Neural cell (in vitro differentiated cells): Measurements from ENCODE around the gene TRIM72. TPM values are rescaled to one million over a fixed set of nuclear protein-coding genes. Genes with fewer than 3 reads are reported as not detected.
A peak's percentile ranks its signal among the peaks of the same experiment; 100 is the strongest.

ENCODE experiments used
- H2AFZ ChIP-seq: fragments of 200-600, 300-800 bp; sonication (generic), shearing (Covaris generic); 2 replicates; pipeline ENCODE4 v1.6.0; 2014; ENCODE audit warnings: low read depth, mild to moderate bottlenecking, antibody characterized with exemption, low read length, moderate library complexity
- H3F3A ChIP-seq: fragments of 200-600 bp; shearing (Covaris generic); 2 replicates; pipeline ENCODE4 v1.6.1; 2016; ENCODE audit warnings: mild to moderate bottlenecking, moderate library complexity, mixed read lengths, antibody characterized with exemption, low read length; ENCODE audit not compliant: insufficient read depth, poor library complexity, severe bottlenecking
- H3K27ac ChIP-seq: fragments of 200-600, 300-800 bp; sonication (generic), shearing (Covaris generic); 2 replicates; pipeline ENCODE4 v1.5.1; 2014; ENCODE audit warnings: mild to moderate bottlenecking, low read length, moderate library complexity
- H3K27me3 ChIP-seq: fragments of 300-800, 200-600 bp; sonication (generic), shearing (Covaris generic); 2 replicates; pipeline ENCODE4 v1.6.0; 2014; ENCODE audit warnings: mild to moderate bottlenecking, low read depth, low read length, moderate library complexity; ENCODE audit not compliant: insufficient read depth
- H3K36me3 ChIP-seq: fragments of 300-800, 200-600 bp; sonication (generic), shearing (Covaris generic); 2 replicates; pipeline ENCODE4 v1.5.1; 2014; ENCODE audit warnings: mild to moderate bottlenecking, antibody characterized with exemption, low read length, moderate library complexity; ENCODE audit not compliant: insufficient read depth
- H3K4me2 ChIP-seq: fragments of 300-800, 200-600 bp; sonication (generic), shearing (Covaris generic); 2 replicates; pipeline ENCODE4 v1.6.0; 2014; ENCODE audit warnings: mild to moderate bottlenecking, low read length
- H3K4me3 ChIP-seq: fragments of 300-800, 200-600 bp; sonication (generic), shearing (Covaris generic); 2 replicates; pipeline ENCODE4 v1.5.1; 2014; ENCODE audit warnings: mild to moderate bottlenecking, low read length, moderate library complexity
- H3K79me2 ChIP-seq: fragments of 200-600 bp; shearing (Covaris generic); replicated peaks from 2 replicates; pipeline ENCODE4 v1.6.0; 2014; ENCODE audit warnings: mild to moderate bottlenecking, low read length, moderate library complexity; ENCODE audit not compliant: insufficient read depth
- H3K9ac ChIP-seq: fragments of 300-800, 200-600 bp; sonication (generic), shearing (Covaris generic); 2 replicates; pipeline ENCODE4 v1.6.1; 2016; ENCODE audit warnings: mild to moderate bottlenecking, low read length, mixed read lengths
- H3K9me2 ChIP-seq: fragments of 200-600 bp; shearing (Covaris generic); 2 replicates; pipeline ENCODE4 v1.6.1; 2016; ENCODE audit warnings: mild to moderate bottlenecking, low read length, mixed read lengths; ENCODE audit not compliant: insufficient read depth
- H3K9me3 ChIP-seq: fragments of 200-600, 300-800 bp; sonication (generic), shearing (Covaris generic); 2 replicates; pipeline ENCODE4 v1.6.1; 2016; ENCODE audit warnings: mild to moderate bottlenecking, mixed run types, low read length, moderate library complexity, mixed read lengths
- H4K20me1 ChIP-seq: fragments of 200-600 bp; shearing (Covaris generic); 2 replicates; pipeline ENCODE4 v1.6.1; 2016; ENCODE audit warnings: mild to moderate bottlenecking, mixed run types; ENCODE audit not compliant: insufficient read depth
- CTCF ChIP-seq: fragments of 450-650 bp; IDR thresholded peaks from 2 replicates; pipeline ENCODE4 v1.5.1; 2014; ENCODE audit warnings: antibody characterized with exemption, mild to moderate bottlenecking, moderate library complexity; ENCODE audit not compliant: poor library complexity, severe bottlenecking
- EP300 ChIP-seq: fragments of 450-650 bp; conservative IDR thresholded peaks from 2 replicates; pipeline ENCODE4 v1.6.1; 2014; ENCODE audit warnings: antibody characterized with exemption, mild to moderate bottlenecking, moderate library complexity; ENCODE audit not compliant: poor library complexity, severe bottlenecking
- EZH2 ChIP-seq: fragments of 200-600, 300-800 bp; shearing (Covaris generic), sonication (generic); IDR thresholded peaks from 2 replicates; pipeline ENCODE4 v1.6.1; 2014; ENCODE audit warnings: antibody characterized with exemption, low read length, borderline replicate concordance, mild to moderate bottlenecking; ENCODE audit not compliant: insufficient read depth, poor library complexity, severe bottlenecking
- MXI1 ChIP-seq: fragments of 450-650 bp; conservative IDR thresholded peaks from 2 replicates; pipeline ENCODE4 v1.6.1; 2014; ENCODE audit warnings: antibody characterized with exemption, mild to moderate bottlenecking; ENCODE audit not compliant: poor library complexity, severe bottlenecking
- POLR2AphosphoS5 ChIP-seq: IDR thresholded peaks from 2 replicates; pipeline ENCODE4 v1.6.1; 2012
- RAD21 ChIP-seq: fragments of 450-650 bp; conservative IDR thresholded peaks from 2 replicates; pipeline ENCODE4 v1.6.1; 2014; ENCODE audit warnings: antibody characterized with exemption, mild to moderate bottlenecking, moderate library complexity
- SMC3 ChIP-seq: fragments of 450-650 bp; conservative IDR thresholded peaks from 2 replicates; pipeline ENCODE4 v1.6.1; 2014; ENCODE audit warnings: antibody characterized with exemption, mild to moderate bottlenecking, moderate library complexity; ENCODE audit not compliant: poor library complexity
- TAF1 ChIP-seq: IDR thresholded peaks from 2 replicates; pipeline ENCODE4 v1.6.1; 2012; ENCODE audit warnings: low read depth
- polyA plus RNA-seq: library from polyadenylated mRNA; depleted of rRNA; stranded (reverse); fragments of >200 nt; gene quantifications from 2 replicates; pipeline ENCODE4 v1.2.3, GENCODE V29; 2014
- TF ChIP-seq, protein P1 (sequence below): IDR thresholded peaks from 2 replicates; pipeline ENCODE4 v1.6.1; 2012; ENCODE audit warnings: borderline replicate concordance

TRIM72 gene
- polyA plus RNA-seq, 1 donor from 2014 or later = 0.05 TPM

GRCh38 chr16:31216422-31217135, 2.7 kb downstream of the TRIM72 start, which contains the start of gene PYDC1:
PYDC1 (minus strand) TSS chr16:31217135; CDS start chr16:31217028, 107 bp downstream.
- Histone ChIP-seq H3K9me2 (no peaks in the 10 kb centered on the region), H3K4me2 (peak within 1 kb of the TSS; percentile 70), H3K4me3 (peak within 1 kb of the TSS; percentile 66), H3F3A (no peaks in the 10 kb centered on the region), H3K9ac (peak within 1 kb of the TSS; percentile 7), H3K27me3 (peaks cover 55% of the 10 kb centered on the region), H3K36me3 (no peaks in the 10 kb centered on the region), H3K9me3 (no peaks in the 10 kb centered on the region), H2AFZ (no peak within 1 kb of the TSS), H4K20me1 (no peaks in the 10 kb centered on the region), H3K79me2 (no peaks in the 10 kb centered on the region), H3K27ac (no peak within 1 kb of the TSS)
- TF ChIP-seq POLR2AphosphoS5 = no peak
- TF ChIP-seq, protein P1, sequence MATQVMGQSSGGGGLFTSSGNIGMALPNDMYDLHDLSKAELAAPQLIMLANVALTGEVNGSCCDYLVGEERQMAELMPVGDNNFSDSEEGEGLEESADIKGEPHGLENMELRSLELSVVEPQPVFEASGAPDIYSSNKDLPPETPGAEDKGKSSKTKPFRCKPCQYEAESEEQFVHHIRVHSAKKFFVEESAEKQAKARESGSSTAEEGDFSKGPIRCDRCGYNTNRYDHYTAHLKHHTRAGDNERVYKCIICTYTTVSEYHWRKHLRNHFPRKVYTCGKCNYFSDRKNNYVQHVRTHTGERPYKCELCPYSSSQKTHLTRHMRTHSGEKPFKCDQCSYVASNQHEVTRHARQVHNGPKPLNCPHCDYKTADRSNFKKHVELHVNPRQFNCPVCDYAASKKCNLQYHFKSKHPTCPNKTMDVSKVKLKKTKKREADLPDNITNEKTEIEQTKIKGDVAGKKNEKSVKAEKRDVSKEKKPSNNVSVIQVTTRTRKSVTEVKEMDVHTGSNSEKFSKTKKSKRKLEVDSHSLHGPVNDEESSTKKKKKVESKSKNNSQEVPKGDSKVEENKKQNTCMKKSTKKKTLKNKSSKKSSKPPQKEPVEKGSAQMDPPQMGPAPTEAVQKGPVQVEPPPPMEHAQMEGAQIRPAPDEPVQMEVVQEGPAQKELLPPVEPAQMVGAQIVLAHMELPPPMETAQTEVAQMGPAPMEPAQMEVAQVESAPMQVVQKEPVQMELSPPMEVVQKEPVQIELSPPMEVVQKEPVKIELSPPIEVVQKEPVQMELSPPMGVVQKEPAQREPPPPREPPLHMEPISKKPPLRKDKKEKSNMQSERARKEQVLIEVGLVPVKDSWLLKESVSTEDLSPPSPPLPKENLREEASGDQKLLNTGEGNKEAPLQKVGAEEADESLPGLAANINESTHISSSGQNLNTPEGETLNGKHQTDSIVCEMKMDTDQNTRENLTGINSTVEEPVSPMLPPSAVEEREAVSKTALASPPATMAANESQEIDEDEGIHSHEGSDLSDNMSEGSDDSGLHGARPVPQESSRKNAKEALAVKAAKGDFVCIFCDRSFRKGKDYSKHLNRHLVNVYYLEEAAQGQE = no peak
- TF ChIP-seq RAD21 = no peak
- no peak for TF ChIP-seq EZH2

- no peak overlapping the region for H2AFZ ChIP-seq
- H3K36me3 ChIP-seq = no peaks in the 10 kb centered on the region
- no peaks in the 10 kb centered on the region for H3F3A ChIP-seq
- H3K4me3 ChIP-seq = peak overlapping the region; percentile 66
- no peak overlapping the region for H3K9ac ChIP-seq
- H3K27ac ChIP-seq = no peak overlapping the region
- H3K27me3 ChIP-seq = peaks cover 55% of the 10 kb centered on the region
- no peak overlapping the region for H3K4me2 ChIP-seq
- H3K9me3 ChIP-seq = no peaks in the 10 kb centered on the region
- no peaks in the 10 kb centered on the region for H3K9me2 ChIP-seq
- no peaks in the 10 kb centered on the region for H4K20me1 ChIP-seq
- no peak for TF ChIP-seq MXI1
- TF ChIP-seq POLR2AphosphoS5 = no peak
- no peak for TF ChIP-seq EZH2
- TF ChIP-seq SMC3 = no peak
- no peak for TF ChIP-seq TAF1
- no peak for TF ChIP-seq RAD21
- TF ChIP-seq CTCF = no peak
- TF ChIP-seq, protein P1 = no peak
- no peak for TF ChIP-seq EP300
- H3K79me2 ChIP-seq = no peaks in the 10 kb centered on the region
These were observed 3.2 kb downstream of the TRIM72 start for GRCh38 chr16:31217136-31217530.
